HEK293 (cell line): ENCODE measurements around the gene EYA3.

ENCODE experiments used
- BCL11A ChIP-seq: fragments of 450-650 bp; formaldehyde crosslinking; IDR thresholded peaks from 2 replicates; pipeline ENCODE4 v1.5.1; 2016; ENCODE audit warnings: low read depth, missing biosample characterization, missing genetic modification characterization
- MZF1 ChIP-seq: fragments of 450-650 bp; formaldehyde crosslinking; IDR thresholded peaks from 2 replicates; pipeline ENCODE4 v1.5.1; 2017; ENCODE audit warnings: missing biosample characterization, missing genetic modification characterization, borderline replicate concordance
- SP3 ChIP-seq: fragments of 450-650 bp; formaldehyde crosslinking; IDR thresholded peaks from 2 replicates; pipeline ENCODE4 v1.5.1; 2016; ENCODE audit warnings: missing biosample characterization, missing genetic modification characterization
- ZBTB17 ChIP-seq: fragments of 450-650 bp; formaldehyde crosslinking; IDR thresholded peaks from 2 replicates; pipeline ENCODE4 v1.5.1; 2016; ENCODE audit warnings: missing biosample characterization, missing genetic modification characterization
- ZBTB20 ChIP-seq: fragments of 450-650 bp; formaldehyde crosslinking; IDR thresholded peaks from 2 replicates; pipeline ENCODE4 v1.5.1; 2016; ENCODE audit warnings: missing biosample characterization, missing genetic modification characterization
- ZBTB21 ChIP-seq: fragments of 450-650 bp; formaldehyde crosslinking; IDR thresholded peaks from 2 replicates; pipeline ENCODE4 v1.5.1; 2017; ENCODE audit warnings: missing biosample characterization, missing genetic modification characterization
- ZBTB7A ChIP-seq: fragments of 450-650 bp; formaldehyde crosslinking; IDR thresholded peaks from 2 replicates; pipeline ENCODE4 v1.5.1; 2016; ENCODE audit warnings: low read depth, missing biosample characterization, missing genetic modification characterization
- ZEB2 ChIP-seq: fragments of 450-650 bp; formaldehyde crosslinking; IDR thresholded peaks from 2 replicates; pipeline ENCODE4 v1.5.1; 2016; ENCODE audit warnings: missing biosample characterization, missing genetic modification characterization
- ZFP41 ChIP-seq: fragments of 450-650 bp; formaldehyde crosslinking; IDR thresholded peaks from 2 replicates; pipeline ENCODE4 v1.5.1; 2016; ENCODE audit warnings: missing biosample characterization, missing genetic modification characterization, borderline replicate concordance
- ZIC2 ChIP-seq: fragments of 450-650 bp; formaldehyde crosslinking; IDR thresholded peaks from 2 replicates; pipeline ENCODE4 v1.5.1; 2016; ENCODE audit warnings: missing biosample characterization, missing genetic modification characterization
- ZNF10 ChIP-seq: fragments of 450-650 bp; formaldehyde crosslinking; IDR thresholded peaks from 2 replicates; pipeline ENCODE4 v1.5.1; 2017; ENCODE audit warnings: missing biosample characterization, missing genetic modification characterization
- ZNF112 ChIP-seq: fragments of 450-650 bp; formaldehyde crosslinking; IDR thresholded peaks from 2 replicates; pipeline ENCODE4 v1.5.0; 2017; ENCODE audit warnings: missing biosample characterization, missing genetic modification characterization
- ZNF202 ChIP-seq: fragments of 450-650 bp; formaldehyde crosslinking; IDR thresholded peaks from 2 replicates; pipeline ENCODE4 v1.5.1; 2016; ENCODE audit warnings: missing biosample characterization, missing genetic modification characterization, borderline replicate concordance
- ZNF223 ChIP-seq: fragments of 450-650 bp; formaldehyde crosslinking; IDR thresholded peaks from 2 replicates; pipeline ENCODE4 v1.5.1; 2016; ENCODE audit warnings: missing biosample characterization, missing genetic modification characterization
- ZNF248 ChIP-seq: fragments of 450-650 bp; formaldehyde crosslinking; IDR thresholded peaks from 2 replicates; pipeline ENCODE4 v1.5.1; 2017; ENCODE audit warnings: missing biosample characterization, missing genetic modification characterization
- ZNF335 ChIP-seq: fragments of 450-650 bp; formaldehyde crosslinking; conservative IDR thresholded peaks from 2 replicates; pipeline ENCODE4 v1.5.1; 2016; ENCODE audit warnings: missing biosample characterization, missing genetic modification characterization
- ZNF341 ChIP-seq: fragments of 450-650 bp; formaldehyde crosslinking; IDR thresholded peaks from 2 replicates; pipeline ENCODE4; 2016; ENCODE audit warnings: low read depth, missing biosample characterization, missing genetic modification characterization
- ZNF354C ChIP-seq: fragments of 450-650 bp; formaldehyde crosslinking; IDR thresholded peaks from 2 replicates; pipeline ENCODE4 v1.5.1; 2016; ENCODE audit warnings: missing biosample characterization, missing genetic modification characterization, low read depth, borderline replicate concordance
- ZNF37A ChIP-seq: fragments of 450-650 bp; IDR thresholded peaks from 2 replicates; pipeline ENCODE4 v1.5.1; 2018; ENCODE audit warnings: missing biosample characterization, missing genetic modification characterization
- ZNF394 ChIP-seq: fragments of 450-650 bp; formaldehyde crosslinking; IDR thresholded peaks from 2 replicates; pipeline ENCODE4 v1.5.1; 2016; ENCODE audit warnings: missing biosample characterization, missing genetic modification characterization, mild to moderate bottlenecking, moderate library complexity, borderline replicate concordance
- ZNF501 ChIP-seq: fragments of 450-650 bp; formaldehyde crosslinking; IDR thresholded peaks from 2 replicates; pipeline ENCODE4 v1.5.1; 2016; ENCODE audit warnings: missing biosample characterization, missing genetic modification characterization
- ZNF571 ChIP-seq: fragments of 450-650 bp; formaldehyde crosslinking; IDR thresholded peaks from 2 replicates; pipeline ENCODE4 v1.5.0; 2017; ENCODE audit warnings: missing biosample characterization, missing genetic modification characterization
- ZNF629 ChIP-seq: fragments of 450-650 bp; formaldehyde crosslinking; IDR thresholded peaks from 2 replicates; pipeline ENCODE4 v1.5.1; 2017; ENCODE audit warnings: missing biosample characterization, missing genetic modification characterization
- TF ChIP-seq, protein P1 (sequence below): fragments of 450-650 bp; formaldehyde crosslinking; IDR thresholded peaks from 2 replicates; pipeline ENCODE4 v1.5.1; 2016; ENCODE audit warnings: missing biosample characterization, missing genetic modification characterization
- TF ChIP-seq, protein P2 (sequence below): fragments of 450-650 bp; formaldehyde crosslinking; IDR thresholded peaks from 2 replicates; pipeline ENCODE4 v1.5.1; 2016; ENCODE audit warnings: missing biosample characterization, missing genetic modification characterization
- TF ChIP-seq, protein P3 (sequence below): fragments of 450-650 bp; formaldehyde crosslinking; IDR thresholded peaks from 2 replicates; pipeline ENCODE4 v1.5.1; 2016; ENCODE audit warnings: missing biosample characterization, missing genetic modification characterization
- TF ChIP-seq, protein P4 (sequence below): fragments of 450-650 bp; formaldehyde crosslinking; IDR thresholded peaks from 2 replicates; pipeline ENCODE4 v1.5.1; 2017; ENCODE audit warnings: missing biosample characterization, missing genetic modification characterization
- TF ChIP-seq, protein P5 (sequence below): fragments of 450-650 bp; formaldehyde crosslinking; IDR thresholded peaks from 2 replicates; pipeline ENCODE4 v1.5.1; 2017; ENCODE audit warnings: missing biosample characterization, mild to moderate bottlenecking, missing genetic modification characterization, moderate library complexity

Gene EYA3

DNA sequence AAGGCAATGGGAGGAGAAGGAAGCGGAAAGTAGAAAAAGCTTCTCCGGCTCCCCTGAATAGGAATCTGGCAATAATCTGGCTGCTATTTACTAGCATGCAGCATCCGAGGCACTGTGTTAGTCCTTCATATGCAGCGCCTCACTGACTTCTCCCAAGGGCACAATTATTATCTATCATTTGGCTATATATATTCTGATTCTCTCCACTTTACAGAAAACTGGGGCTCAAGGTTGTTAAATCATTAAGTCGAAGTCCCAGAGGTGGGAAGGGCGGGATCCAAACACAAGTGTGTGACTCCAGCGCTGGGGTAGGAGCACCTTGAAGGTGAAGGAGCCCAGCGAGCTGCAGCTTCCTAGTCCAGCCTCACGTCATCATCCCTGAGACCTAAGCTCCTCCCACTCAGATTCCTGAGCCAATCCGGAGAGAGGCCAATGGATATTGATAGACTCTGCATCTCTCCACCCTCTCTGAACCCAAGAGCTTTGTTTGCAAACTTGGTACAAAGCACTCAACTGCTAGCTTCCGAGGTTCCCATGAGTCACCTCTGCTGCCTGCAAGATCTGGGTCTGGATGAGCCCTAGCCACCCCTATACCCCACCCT, 16.6 kb upstream of the EYA3 start (continued):
- TF ChIP-seq, protein P1, sequence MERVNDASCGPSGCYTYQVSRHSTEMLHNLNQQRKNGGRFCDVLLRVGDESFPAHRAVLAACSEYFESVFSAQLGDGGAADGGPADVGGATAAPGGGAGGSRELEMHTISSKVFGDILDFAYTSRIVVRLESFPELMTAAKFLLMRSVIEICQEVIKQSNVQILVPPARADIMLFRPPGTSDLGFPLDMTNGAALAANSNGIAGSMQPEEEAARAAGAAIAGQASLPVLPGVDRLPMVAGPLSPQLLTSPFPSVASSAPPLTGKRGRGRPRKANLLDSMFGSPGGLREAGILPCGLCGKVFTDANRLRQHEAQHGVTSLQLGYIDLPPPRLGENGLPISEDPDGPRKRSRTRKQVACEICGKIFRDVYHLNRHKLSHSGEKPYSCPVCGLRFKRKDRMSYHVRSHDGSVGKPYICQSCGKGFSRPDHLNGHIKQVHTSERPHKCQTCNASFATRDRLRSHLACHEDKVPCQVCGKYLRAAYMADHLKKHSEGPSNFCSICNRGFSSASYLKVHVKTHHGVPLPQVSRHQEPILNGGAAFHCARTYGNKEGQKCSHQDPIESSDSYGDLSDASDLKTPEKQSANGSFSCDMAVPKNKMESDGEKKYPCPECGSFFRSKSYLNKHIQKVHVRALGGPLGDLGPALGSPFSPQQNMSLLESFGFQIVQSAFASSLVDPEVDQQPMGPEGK (tag by site-specific recombination) = no peak
- TF ChIP-seq ZNF335 (tag by site-specific recombination) = peak; percentile 67
- no peak for TF ChIP-seq ZNF354C
- TF ChIP-seq ZNF223 (tag by site-specific recombination) = no peak
- peak; percentile 53 for TF ChIP-seq SP3
- TF ChIP-seq ZNF248 (tag by site-specific recombination) = no peak
- TF ChIP-seq ZNF341 (tag by site-specific recombination) = no peak
- TF ChIP-seq ZNF37A (tag by site-specific recombination) = no peak
- no peak; the same call in 1 of the 2 replicates for TF ChIP-seq MZF1 (tag by site-specific recombination)
- no peak for TF ChIP-seq ZBTB21 (tag by site-specific recombination)
- no peak for TF ChIP-seq ZNF202 (tag by site-specific recombination)
- TF ChIP-seq ZBTB17 (tag by site-specific recombination) = peak; percentile 64; the same call in 1 of the 2 replicates
- TF ChIP-seq ZNF501 (tag by site-specific recombination) = peak; percentile 38; the same call in 1 of the 2 replicates
- TF ChIP-seq, protein P2, sequence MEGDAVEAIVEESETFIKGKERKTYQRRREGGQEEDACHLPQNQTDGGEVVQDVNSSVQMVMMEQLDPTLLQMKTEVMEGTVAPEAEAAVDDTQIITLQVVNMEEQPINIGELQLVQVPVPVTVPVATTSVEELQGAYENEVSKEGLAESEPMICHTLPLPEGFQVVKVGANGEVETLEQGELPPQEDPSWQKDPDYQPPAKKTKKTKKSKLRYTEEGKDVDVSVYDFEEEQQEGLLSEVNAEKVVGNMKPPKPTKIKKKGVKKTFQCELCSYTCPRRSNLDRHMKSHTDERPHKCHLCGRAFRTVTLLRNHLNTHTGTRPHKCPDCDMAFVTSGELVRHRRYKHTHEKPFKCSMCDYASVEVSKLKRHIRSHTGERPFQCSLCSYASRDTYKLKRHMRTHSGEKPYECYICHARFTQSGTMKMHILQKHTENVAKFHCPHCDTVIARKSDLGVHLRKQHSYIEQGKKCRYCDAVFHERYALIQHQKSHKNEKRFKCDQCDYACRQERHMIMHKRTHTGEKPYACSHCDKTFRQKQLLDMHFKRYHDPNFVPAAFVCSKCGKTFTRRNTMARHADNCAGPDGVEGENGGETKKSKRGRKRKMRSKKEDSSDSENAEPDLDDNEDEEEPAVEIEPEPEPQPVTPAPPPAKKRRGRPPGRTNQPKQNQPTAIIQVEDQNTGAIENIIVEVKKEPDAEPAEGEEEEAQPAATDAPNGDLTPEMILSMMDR (tag by site-specific recombination) = no peak
- peak; percentile 57 for TF ChIP-seq ZBTB20 (tag by site-specific recombination)
- no peak for TF ChIP-seq ZNF112
- peak; percentile 99 for TF ChIP-seq ZNF394 (tag by site-specific recombination)
- no peak for TF ChIP-seq ZBTB7A (tag by site-specific recombination)
- TF ChIP-seq, protein P3, sequence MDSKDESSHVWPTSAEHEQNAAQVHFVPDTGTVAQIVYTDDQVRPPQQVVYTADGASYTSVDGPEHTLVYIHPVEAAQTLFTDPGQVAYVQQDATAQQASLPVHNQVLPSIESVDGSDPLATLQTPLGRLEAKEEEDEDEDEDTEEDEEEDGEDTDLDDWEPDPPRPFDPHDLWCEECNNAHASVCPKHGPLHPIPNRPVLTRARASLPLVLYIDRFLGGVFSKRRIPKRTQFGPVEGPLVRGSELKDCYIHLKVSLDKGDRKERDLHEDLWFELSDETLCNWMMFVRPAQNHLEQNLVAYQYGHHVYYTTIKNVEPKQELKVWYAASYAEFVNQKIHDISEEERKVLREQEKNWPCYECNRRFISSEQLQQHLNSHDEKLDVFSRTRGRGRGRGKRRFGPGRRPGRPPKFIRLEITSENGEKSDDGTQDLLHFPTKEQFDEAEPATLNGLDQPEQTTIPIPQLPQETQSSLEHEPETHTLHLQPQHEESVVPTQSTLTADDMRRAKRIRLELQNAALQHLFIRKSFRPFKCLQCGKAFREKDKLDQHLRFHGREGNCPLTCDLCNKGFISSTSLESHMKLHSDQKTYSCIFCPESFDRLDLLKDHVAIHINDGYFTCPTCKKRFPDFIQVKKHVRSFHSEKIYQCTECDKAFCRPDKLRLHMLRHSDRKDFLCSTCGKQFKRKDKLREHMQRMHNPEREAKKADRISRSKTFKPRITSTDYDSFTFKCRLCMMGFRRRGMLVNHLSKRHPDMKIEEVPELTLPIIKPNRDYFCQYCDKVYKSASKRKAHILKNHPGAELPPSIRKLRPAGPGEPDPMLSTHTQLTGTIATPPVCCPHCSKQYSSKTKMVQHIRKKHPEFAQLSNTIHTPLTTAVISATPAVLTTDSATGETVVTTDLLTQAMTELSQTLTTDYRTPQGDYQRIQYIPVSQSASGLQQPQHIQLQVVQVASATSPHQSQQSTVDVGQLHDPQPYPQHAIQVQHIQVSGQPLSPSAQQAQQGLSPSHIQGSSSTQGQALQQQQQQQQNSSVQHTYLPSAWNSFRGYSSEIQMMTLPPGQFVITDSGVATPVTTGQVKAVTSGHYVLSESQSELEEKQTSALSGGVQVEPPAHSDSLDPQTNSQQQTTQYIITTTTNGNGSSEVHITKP (tag by site-specific recombination) = 0 out of 2 replicates have a peak, but pooled peaks have one; percentile 37
- no peak for TF ChIP-seq ZFP41
- TF ChIP-seq ZNF571 (tag by site-specific recombination) = no peak
- peak; percentile 69 for TF ChIP-seq ZNF629 (tag by site-specific recombination)
- TF ChIP-seq, protein P4, sequence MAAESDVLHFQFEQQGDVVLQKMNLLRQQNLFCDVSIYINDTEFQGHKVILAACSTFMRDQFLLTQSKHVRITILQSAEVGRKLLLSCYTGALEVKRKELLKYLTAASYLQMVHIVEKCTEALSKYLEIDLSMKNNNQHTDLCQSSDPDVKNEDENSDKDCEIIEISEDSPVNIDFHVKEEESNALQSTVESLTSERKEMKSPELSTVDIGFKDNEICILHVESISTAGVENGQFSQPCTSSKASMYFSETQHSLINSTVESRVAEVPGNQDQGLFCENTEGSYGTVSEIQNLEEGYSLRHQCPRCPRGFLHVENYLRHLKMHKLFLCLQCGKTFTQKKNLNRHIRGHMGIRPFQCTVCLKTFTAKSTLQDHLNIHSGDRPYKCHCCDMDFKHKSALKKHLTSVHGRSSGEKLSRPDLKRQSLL = peak; percentile 98
- no peak for TF ChIP-seq BCL11A (tag by site-specific recombination)
- TF ChIP-seq ZIC2 (tag by site-specific recombination) = no peak
- peak; percentile 94 for TF ChIP-seq ZNF10 (tag by site-specific recombination)
- TF ChIP-seq, protein P5, sequence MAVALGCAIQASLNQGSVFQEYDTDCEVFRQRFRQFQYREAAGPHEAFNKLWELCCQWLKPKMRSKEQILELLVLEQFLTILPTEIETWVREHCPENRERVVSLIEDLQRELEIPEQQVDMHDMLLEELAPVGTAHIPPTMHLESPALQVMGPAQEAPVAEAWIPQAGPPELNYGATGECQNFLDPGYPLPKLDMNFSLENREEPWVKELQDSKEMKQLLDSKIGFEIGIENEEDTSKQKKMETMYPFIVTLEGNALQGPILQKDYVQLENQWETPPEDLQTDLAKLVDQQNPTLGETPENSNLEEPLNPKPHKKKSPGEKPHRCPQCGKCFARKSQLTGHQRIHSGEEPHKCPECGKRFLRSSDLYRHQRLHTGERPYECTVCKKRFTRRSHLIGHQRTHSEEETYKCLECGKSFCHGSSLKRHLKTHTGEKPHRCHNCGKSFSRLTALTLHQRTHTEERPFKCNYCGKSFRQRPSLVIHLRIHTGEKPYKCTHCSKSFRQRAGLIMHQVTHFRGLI (tag by site-specific recombination) = no peak
- no peak for TF ChIP-seq ZEB2 (tag by site-specific recombination)
